HepG2 (cell line): ENCODE results near the gene DDX28. TPM values are rescaled to one million over a fixed set of nuclear protein-coding genes. Genes with fewer than 3 reads are reported as not detected.
"Not testable (repeated sequence)": the region's sequence is repeated elsewhere in the genome, so short reads cannot be mapped to it uniquely, and the experiment has no call there.

ENCODE experiments used
- ATAC-seq: fragments of 200-7000 bp; cut with Tn5 transposase; 3 replicates; pipeline ENCODE4 v1.9.1; 2020; ENCODE audit warnings: mild to moderate bottlenecking, moderate library complexity
- BruUV-seq: library from RNA; stranded (reverse); fragments of 400-500 nt; replicated peaks from 2 replicates; lab custom pipeline; 2021; lab: Mats Ljungman, UMichigan
- CTCF ChIA-PET: fragments of 300-600 bp; formaldehyde crosslinking; extraction: SDS; loops from one replicate; lab custom pipeline; 2021; ENCODE audit warnings: low total read pairs, inconsistent platforms, low intra/inter-chr PET ratio; lab: Yijun Ruan, JAX
- POLR2A ChIA-PET: fragments of 350-600 bp; sonication (Branson Sonifier 250); formaldehyde crosslinking; loops from one replicate; lab custom pipeline; 2020; ENCODE audit warnings: antibody characterized with exemption, inconsistent platforms; lab: Yijun Ruan, JAX
- DNase-seq: peaks from one replicate; pipeline ENCODE4 v3.0.0-alpha.2; 2015; ENCODE audit warnings: low spot score
- FAIRE-seq: peaks from 3 replicates; lab custom pipeline; 2011; peaks lifted over from hg19 to GRCh38; lab: Jason Lieb, UNC
- H2AFZ ChIP-seq: one replicate; pipeline ENCODE4 v1.6.1; 2011; ENCODE audit warnings: low read length, inconsistent platforms
- H3K27ac ChIP-seq: fragments of 300-600 bp; 3 replicates; pipeline ENCODE4 v1.8.0; 2011; ENCODE audit warnings: mixed run types, mild to moderate bottlenecking, mixed read lengths, low read length, inconsistent platforms; ENCODE audit not compliant: insufficient read depth; ENCODE audit errors: extremely low read length
- H3K27me3 ChIP-seq, 2 experiments: fragments of 200-600 bp in 1 of 2; 2 replicates in 1 of 2; 3 replicates in 1 of 2; pipeline versions ENCODE4 v1.6.0 to v1.8.0; 2011; ENCODE audit warnings: low read length in 2 of 2, mild to moderate bottlenecking in 2 of 2, moderate library complexity in 2 of 2, inconsistent platforms in 1 of 2; ENCODE audit not compliant: insufficient read depth in 2 of 2, control insufficient read depth in 1 of 2
- H3K36me3 ChIP-seq, 2 experiments: fragments of 200-600 bp in 1 of 2; replicated peaks in 1 of 2; 2 replicates in 1 of 2; 3 replicates in 1 of 2; pipeline versions ENCODE4 v1.5.1 to v1.8.0; 2011; ENCODE audit warnings: low read length in 2 of 2, inconsistent platforms in 1 of 2; ENCODE audit not compliant: insufficient read depth in 2 of 2, control insufficient read depth in 1 of 2
- H3K4me1 ChIP-seq: 2 replicates; pipeline ENCODE4 v1.5.1; 2012; ENCODE audit warnings: low read length, inconsistent platforms; ENCODE audit not compliant: insufficient read depth
- H3K4me2 ChIP-seq: 2 replicates; pipeline ENCODE4 v1.6.0; 2011; ENCODE audit warnings: low read depth, low read length, inconsistent platforms
- H3K4me3 ChIP-seq, 3 experiments: fragments of 200-600 bp in 1 of 3; sonication (generic), shearing (Covaris generic) in 1 of 3; replicated peaks in 1 of 3; 2 replicates each; pipeline ENCODE4 v1.5.1; 2011 to 2016; ENCODE audit warnings: low read length in 3 of 3, inconsistent platforms in 2 of 3, low read depth in 2 of 3, mild to moderate bottlenecking in 2 of 3, control low read depth in 1 of 3, mixed read lengths in 1 of 3; ENCODE audit not compliant: insufficient read depth in 1 of 3
- H3K79me2 ChIP-seq: one replicate; pipeline ENCODE4 v1.6.1; 2011; ENCODE audit warnings: low read length, inconsistent platforms; ENCODE audit not compliant: insufficient read depth
- H3K9ac ChIP-seq: 2 replicates; pipeline ENCODE4 v1.6.0; 2011; ENCODE audit warnings: mild to moderate bottlenecking, low read depth, low read length, inconsistent platforms; ENCODE audit not compliant: insufficient read depth
- H3K9me3 ChIP-seq: 2 replicates; pipeline ENCODE4 v1.5.1; 2012; ENCODE audit warnings: mild to moderate bottlenecking, low read length
- H4K20me1 ChIP-seq: 2 replicates; pipeline ENCODE4 v1.6.0; 2011; ENCODE audit warnings: inconsistent platforms, mild to moderate bottlenecking, low read length, moderate library complexity; ENCODE audit not compliant: insufficient read depth
- NCOR1 ChIP-seq: fragments of 200-600 bp; sonication (generic); IDR thresholded peaks from 2 replicates; pipeline ENCODE4 v1.7.0; 2017; ENCODE audit warnings: antibody characterized with exemption, low read length, borderline replicate concordance
- NONO ChIP-seq, 2 experiments: fragments of 450-650 bp in 1 of 2; sonication (generic) in 1 of 2; formaldehyde crosslinking in 1 of 2; IDR thresholded peaks in 1 of 2; conservative IDR thresholded peaks in 1 of 2; 2 replicates each; pipeline versions ENCODE4 v1.6.1 to v1.8.0; 2017 to 2022; ENCODE audit warnings: mild to moderate bottlenecking in 1 of 2, missing genetic modification reagents in 1 of 2, moderate library complexity in 1 of 2
- ZBTB21 ChIP-seq: sonication (generic); formaldehyde crosslinking; IDR thresholded peaks from 2 replicates; pipeline ENCODE4 v1.4.0; 2020; ENCODE audit warnings: missing genetic modification reagents
- ZNF567 ChIP-seq: sonication (generic); formaldehyde crosslinking; IDR thresholded peaks from 2 replicates; pipeline ENCODE4 v1.8.1; 2023; ENCODE audit warnings: mild to moderate bottlenecking, missing genetic modification reagents, borderline replicate concordance
- WGBS: methylation state at CpG from one replicate; pipeline ENCODE4 v1.1.6; 2017; ENCODE audit warnings: low lambda C conversion rate; 5-methylcytosine and 5-hydroxymethylcytosine counted together
- in situ Hi-C: cut with HindIII; loops from 2 replicates; pipeline ENCODE4 v1.10.0; 2017; ENCODE audit warnings: low pct_unique_long_range_greater_than_20kb; ENCODE audit not compliant: extremely low pct_ligation_motif_present
- intact Hi-C: fragments of 100-400 bp; cut with micrococcal nuclease; formaldehyde crosslinking; loops from one replicate; pipeline ENCODE4 v1.10.0; 2022; ENCODE audit not compliant: unreplicated experiment
- polyA plus RNA-seq, 8 experiments: library from polyadenylated mRNA; depleted of rRNA in 3 of 8; stranded (reverse) in 7 of 8; unstranded in 1 of 8; fragments of >200 nt; fragmentation: Illumina TruSeq in 4 of 8; extraction: Trizol in 4 of 8; gene quantifications; 2 replicates each; pipeline versions ENCODE4 v1.2.1 to v1.2.3, GENCODE V29; 2011 to 2016; ENCODE audit warnings: low read depth in 4 of 8, missing spikeins in 1 of 8, mixed read lengths in 1 of 8; ENCODE audit not compliant: insufficient read depth in 1 of 8
- total RNA-seq, 5 experiments: library from RNA; depleted of rRNA; stranded (reverse); fragments of >200 nt; fragmentation: Illumina TruSeq; extraction: Trizol; gene quantifications; 2 replicates each; pipeline ENCODE4 v1.2.3, GENCODE V29; 2016; ENCODE audit warnings: low read depth in 1 of 5
- TF ChIP-seq, protein P1 (sequence below): IDR thresholded peaks from 2 replicates; pipeline ENCODE4 v1.6.1; 2016; ENCODE audit warnings: missing genetic modification reagents, missing compliant biosample characterization
- TF ChIP-seq, protein P2 (sequence below): sonication (generic); formaldehyde crosslinking; IDR thresholded peaks from 2 replicates; pipeline ENCODE4 v1.9.0; 2022; ENCODE audit warnings: low read depth, missing genetic modification reagents

DDX28 gene
- total and polyA plus RNA-seq, 2 of the 13 experiments (the other 11 are each of a cell fraction or from before 2014, with no cell fraction given): 14.1 to 16.4 TPM

DNA sequence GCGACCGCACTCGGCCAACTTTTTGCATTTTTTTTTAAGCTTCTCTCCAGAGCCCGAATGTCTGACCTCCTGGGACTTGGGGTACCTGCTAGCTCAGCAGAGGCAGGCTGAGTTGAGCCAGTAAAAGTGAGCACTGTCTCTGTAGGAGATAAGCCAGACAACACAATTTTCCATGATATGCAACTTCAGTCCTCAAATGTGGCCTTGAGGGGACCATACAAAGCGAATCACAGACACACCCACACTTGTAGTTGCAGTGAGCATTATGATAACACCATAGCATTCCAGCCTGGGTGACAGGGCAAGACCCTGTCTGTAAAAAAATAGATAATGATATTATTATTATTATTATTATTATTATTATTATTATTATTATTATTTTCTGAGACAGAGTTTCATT, 26.4 kb downstream of the DDX28 start:
- POLR2A ChIA-PET: no interaction called here
- no peak overlapping the region for H3K4me3 ChIP-seq
- BruUV-seq: no TSS peak
- TF ChIP-seq, protein P1, sequence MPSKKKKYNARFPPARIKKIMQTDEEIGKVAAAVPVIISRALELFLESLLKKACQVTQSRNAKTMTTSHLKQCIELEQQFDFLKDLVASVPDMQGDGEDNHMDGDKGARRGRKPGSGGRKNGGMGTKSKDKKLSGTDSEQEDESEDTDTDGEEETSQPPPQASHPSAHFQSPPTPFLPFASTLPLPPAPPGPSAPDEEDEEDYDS: no peak
- TF ChIP-seq NCOR1 (no peak), ZNF567 (CRISPR knock-in tag) (no peak), ZBTB21 (CRISPR knock-in tag) (no peak)
- H3K4me2 ChIP-seq: no peak overlapping the region
- no peak overlapping the region for H3K9ac ChIP-seq
- H2AFZ ChIP-seq: no peak overlapping the region
- H3K9me3 ChIP-seq: no peaks in the 10 kb centered on the region
- H3K27ac ChIP-seq: no peak overlapping the region
- ATAC-seq (no peak), DNase-seq (no peak), FAIRE-seq (no peak)
- CTCF ChIA-PET: no interaction called here
- 96% methylated on average over 5 of the region's 5 CpGs for WGBS
- in situ Hi-C loops: no loop called here
- H3K79me2 ChIP-seq: no peaks in the 10 kb centered on the region
- intact Hi-C loops: no loop called here
- no peaks in the 10 kb centered on the region for H4K20me1 ChIP-seq
- peaks cover 0 to 13% of the 10 kb centered on the region in 2 experiments; a peak in 2 of 5 replicates for H3K27me3 ChIP-seq
- H3K4me1 ChIP-seq: peaks cover 55% of the 10 kb centered on the region
- no peaks in the 10 kb centered on the region for H3K36me3 ChIP-seq

DNA sequence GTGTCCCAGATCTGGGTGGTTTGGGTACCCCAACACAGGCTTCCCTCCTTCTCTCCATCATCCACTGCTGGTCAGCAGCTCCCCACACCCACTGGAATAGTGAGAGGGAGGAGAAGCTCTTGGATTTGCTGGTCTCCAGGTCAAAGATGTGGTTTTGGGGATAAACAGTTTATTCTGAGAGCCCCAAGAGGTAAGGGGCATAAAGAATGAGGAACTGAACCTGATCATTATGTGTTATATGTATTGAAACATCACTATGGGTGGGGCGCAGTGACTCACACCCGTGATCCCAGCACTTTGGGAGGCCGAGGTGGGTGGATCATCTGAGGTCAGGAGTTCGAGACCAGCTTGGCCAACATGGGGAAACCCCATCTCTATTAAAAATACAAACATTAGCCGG, 27.6 kb downstream of the DDX28 start:
- in situ Hi-C loops: no loop called here
- no peak overlapping the region for H3K4me3 ChIP-seq
- peaks cover 0 to 19% of the 10 kb centered on the region in 2 experiments; a peak in 4 of 5 replicates for H3K27me3 ChIP-seq
- TF ChIP-seq, protein P2, sequence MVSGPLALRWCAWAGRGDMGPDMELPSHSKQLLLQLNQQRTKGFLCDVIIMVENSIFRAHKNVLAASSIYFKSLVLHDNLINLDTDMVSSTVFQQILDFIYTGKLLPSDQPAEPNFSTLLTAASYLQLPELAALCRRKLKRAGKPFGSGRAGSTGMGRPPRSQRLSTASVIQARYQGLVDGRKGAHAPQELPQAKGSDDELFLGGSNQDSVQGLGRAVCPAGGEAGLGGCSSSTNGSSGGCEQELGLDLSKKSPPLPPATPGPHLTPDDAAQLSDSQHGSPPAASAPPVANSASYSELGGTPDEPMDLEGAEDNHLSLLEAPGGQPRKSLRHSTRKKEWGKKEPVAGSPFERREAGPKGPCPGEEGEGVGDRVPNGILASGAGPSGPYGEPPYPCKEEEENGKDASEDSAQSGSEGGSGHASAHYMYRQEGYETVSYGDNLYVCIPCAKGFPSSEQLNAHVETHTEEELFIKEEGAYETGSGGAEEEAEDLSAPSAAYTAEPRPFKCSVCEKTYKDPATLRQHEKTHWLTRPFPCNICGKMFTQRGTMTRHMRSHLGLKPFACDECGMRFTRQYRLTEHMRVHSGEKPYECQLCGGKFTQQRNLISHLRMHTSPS (CRISPR knock-in tag): no peak
- TF ChIP-seq NONO (IDR thresholded peaks at IDR 0.05): no peak
- TF ChIP-seq NONO (CRISPR knock-in tag; conservative IDR thresholded peaks at IDR 0.05): no peak
- POLR2A ChIA-PET: no interaction called here
- no peaks in the 10 kb centered on the region for H3K9me3 ChIP-seq
- CTCF ChIA-PET: no interaction called here
- no peak for ATAC-seq
- DNase-seq: no peak
- no peaks in the 10 kb centered on the region for H3K36me3 ChIP-seq
- peaks cover 46% of the 10 kb centered on the region for H3K4me1 ChIP-seq
- no peak overlapping the region for H3K9ac ChIP-seq
- no peak overlapping the region for H2AFZ ChIP-seq
- no peaks in the 10 kb centered on the region for H3K79me2 ChIP-seq
- H3K4me2 ChIP-seq: no peak overlapping the region
- no TSS peak for BruUV-seq
- intact Hi-C loops: no loop called here
- no peaks in the 10 kb centered on the region for H4K20me1 ChIP-seq
- WGBS: 43% methylated on average over 5 of the region's 5 CpGs
- no peak overlapping the region for H3K27ac ChIP-seq
- no peak for FAIRE-seq

DNA sequence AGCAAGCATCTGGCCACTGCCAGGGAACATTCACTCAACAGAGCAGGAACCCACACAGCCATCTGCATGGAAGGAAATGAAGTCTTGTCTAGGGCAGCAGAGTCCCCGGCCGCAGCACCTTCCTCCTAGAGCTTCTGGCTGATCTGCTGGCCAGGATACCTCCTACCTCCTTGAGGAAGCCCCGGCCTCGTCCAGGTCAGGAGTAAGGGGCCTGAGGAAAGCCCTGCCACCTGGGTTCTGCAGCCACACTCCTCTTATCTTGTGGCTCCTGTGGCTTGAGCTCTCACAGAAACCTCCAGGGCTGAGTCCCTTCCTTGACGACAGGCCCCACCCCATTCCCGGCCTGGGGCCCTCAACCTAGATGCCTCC, 29.0 kb downstream of the DDX28 start:
- Histone ChIP-seq H3K4me3 (peak overlapping the region; percentile 44 to 74 (median 67); a peak in 5 of 6 replicates), H3K4me2 (peak overlapping the region; percentile 95), H3K9ac (peak overlapping the region; percentile 75), H3K27me3 (peaks cover 0 to 22% of the 10 kb centered on the region in 2 experiments), H3K4me1 (peaks cover 43% of the 10 kb centered on the region)
- H2AFZ ChIP-seq, intact Hi-C loops, H3K27ac ChIP-seq, H3K9me3 ChIP-seq, DNase-seq, H3K79me2 ChIP-seq, H3K36me3 ChIP-seq, BruUV-seq, H4K20me1 ChIP-seq, FAIRE-seq: not testable (repeated sequence)
- 58% methylated on average over 6 of the region's 6 CpGs for WGBS
- ChIA-PET CTCF (interaction anchor here (1.2 to 3.0 kb wide), 4 partner anchors 25 to 70 kb away, joined by 3 to 46 read pairs (median 8); no protein-coding TSS in a partner anchor), POLR2A (interaction anchor here (0.6 to 1.1 kb wide), 4 partner anchors 9 to 29 kb away, joined by 3 to 10 read pairs (median 4); partner anchors contain the start of genes DDX28 and DUS2)
- ATAC-seq: peak; percentile 44
- in situ Hi-C loops: loop anchor here (5.0 kb wide), 1 partner anchor 48 kb away; no protein-coding TSS in a partner anchor
